Frontal cortex (tissue), 4 donors: Measurements from ENCODE around the gene NUCB1. TPM values are rescaled to one million over a fixed set of nuclear protein-coding genes. Genes with fewer than 3 reads are reported as not detected.
"Not testable (repeated sequence)": the region's sequence is repeated elsewhere in the genome, so short reads cannot be mapped to it uniquely, and the experiment has no call there.

Experiments
- DNase-seq, 2 donors: peaks; one replicate each; pipeline ENCODE4 v3.0.0; 2012; ENCODE audit warnings: low spot score in 2 of 2
- FAIRE-seq: peaks from 2 replicates; lab custom pipeline; 2012; peaks lifted over from hg19 to GRCh38; lab: Jason Lieb, UNC
- total RNA-seq: library from RNA; depleted of rRNA; stranded (reverse); fragments of >200 nt; gene quantifications from one replicate; pipeline ENCODE4 v1.2.3, GENCODE V29; 2014
- donor health status: control.
- donor health status: control.
- donor health status: control.

The NUCB1 gene
- total RNA-seq, 1 donor from 2014 or later, result 39.5 TPM

GRCh38 chr19:48900477-48901406, 630 bp downstream of the NUCB1 start:
- FAIRE-seq (no peak), DNase-seq (no peak)

GRCh38 chr19:48902291-48902690, 2.2 kb downstream of the NUCB1 start:
- DNase-seq, FAIRE-seq: not testable (repeated sequence)

- FAIRE-seq, DNase-seq: not testable (repeated sequence)
Observed at GRCh38 chr19:48903788-48904187, 3.7 kb downstream of the NUCB1 start.

GRCh38 chr19:48905664-48906063, 5.6 kb downstream of the NUCB1 start:
- FAIRE-seq (no peak), DNase-seq (no peak)

GRCh38 chr19:48906324-48906723, 6.2 kb downstream of the NUCB1 start:
- no peak for FAIRE-seq

GRCh38 chr19:48907671-48908070, 7.6 kb downstream of the NUCB1 start:
- FAIRE-seq (no peak), DNase-seq (no peak)

More at GRCh38 chr19:48906324-48906723, 6.2 kb downstream of the NUCB1 start:
- no peak for DNase-seq

GRCh38 chr19:48909424-48910077, 9.4 kb downstream of the NUCB1 start:
- DNase-seq, FAIRE-seq: not testable (repeated sequence)

GRCh38 chr19:48910803-48911202, 10.7 kb downstream of the NUCB1 start:
- FAIRE-seq (no peak), DNase-seq (no peak)

GRCh38 chr19:48913114-48913889, 13.2 kb downstream of the NUCB1 start:
- no peak for FAIRE-seq

GRCh38 chr19:48914181-48914580, 14.1 kb downstream of the NUCB1 start:
- no peak for FAIRE-seq
- DNase-seq, result no peak

More at GRCh38 chr19:48913114-48913889, 13.2 kb downstream of the NUCB1 start:
- no peak for DNase-seq

- no peak for DNase-seq
Observed at GRCh38 chr19:48915757-48916156, 15.6 kb downstream of the NUCB1 start.

GRCh38 chr19:48918071-48918470, 18.0 kb downstream of the NUCB1 start:
- DNase-seq, result no peak
- no peak for FAIRE-seq

More at GRCh38 chr19:48915757-48916156, 15.6 kb downstream of the NUCB1 start:
- FAIRE-seq, result no peak

GRCh38 chr19:48918801-48919247, 18.7 kb downstream of the NUCB1 start:
- FAIRE-seq, result no peak
- no peak for DNase-seq

GRCh38 chr19:48919271-48919670, 19.2 kb downstream of the NUCB1 start:
- not testable (repeated sequence) for DNase-seq, FAIRE-seq

- DNase-seq (no peak), FAIRE-seq (no peak)
Observed at GRCh38 chr19:48920949-48921348, 20.8 kb downstream of the NUCB1 start.

- FAIRE-seq (no peak), DNase-seq (no peak)
Observed at GRCh38 chr19:48921721-48922500, 21.8 kb downstream of the NUCB1 start.

GRCh38 chr19:48922548-48923490, 22.7 kb downstream of the NUCB1 start:
- FAIRE-seq (no peak), DNase-seq (no peak)

GRCh38 chr19:48925240-48925843, 25.2 kb downstream of the NUCB1 start:
- FAIRE-seq (no peak), DNase-seq (no peak)
